ENCODE results near the gene TMEM184A.

Gene TMEM184A

DNA sequence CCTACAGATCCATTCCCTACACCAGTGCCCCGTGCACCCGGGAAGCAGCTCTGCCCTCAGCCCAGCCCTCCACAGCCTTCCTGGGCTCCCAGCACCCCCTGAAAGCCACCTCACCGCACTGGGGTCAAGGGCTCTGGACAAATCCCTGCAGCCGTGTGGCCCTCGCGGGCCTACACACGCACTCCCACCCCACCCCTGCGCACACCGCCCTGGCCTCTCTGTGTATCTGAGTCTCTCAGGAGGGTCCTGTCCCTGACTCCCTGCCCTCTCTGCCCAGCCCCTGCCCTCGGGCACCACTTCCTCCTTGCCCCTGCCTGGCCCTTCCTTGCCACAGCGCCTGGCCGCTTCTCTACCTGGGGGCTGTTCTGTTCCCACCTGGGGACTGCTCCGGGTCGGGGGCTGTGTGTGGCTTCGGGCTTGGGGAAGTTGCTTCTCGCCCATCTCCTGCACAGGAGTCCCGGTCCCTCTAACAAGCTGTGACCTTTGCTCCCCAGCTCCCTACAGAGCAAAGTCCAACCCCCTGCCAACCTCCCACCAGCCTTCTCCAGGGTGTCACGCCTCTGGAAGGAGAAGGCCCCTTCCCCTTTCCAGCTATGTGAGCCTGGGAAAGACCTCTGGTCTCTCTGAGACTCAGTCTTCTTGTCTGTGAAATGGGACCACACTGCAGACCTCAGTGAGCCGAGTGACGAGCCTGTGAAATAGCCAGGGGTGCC is 1.5 kb downstream of the TMEM184A start:
- ChIA-PET POLR2A (no interaction called here), CTCF (no interaction called here)
- no peak for DNase-seq (ENCODE audit: extremely low spot score)
- TF ChIP-seq, protein P1, sequence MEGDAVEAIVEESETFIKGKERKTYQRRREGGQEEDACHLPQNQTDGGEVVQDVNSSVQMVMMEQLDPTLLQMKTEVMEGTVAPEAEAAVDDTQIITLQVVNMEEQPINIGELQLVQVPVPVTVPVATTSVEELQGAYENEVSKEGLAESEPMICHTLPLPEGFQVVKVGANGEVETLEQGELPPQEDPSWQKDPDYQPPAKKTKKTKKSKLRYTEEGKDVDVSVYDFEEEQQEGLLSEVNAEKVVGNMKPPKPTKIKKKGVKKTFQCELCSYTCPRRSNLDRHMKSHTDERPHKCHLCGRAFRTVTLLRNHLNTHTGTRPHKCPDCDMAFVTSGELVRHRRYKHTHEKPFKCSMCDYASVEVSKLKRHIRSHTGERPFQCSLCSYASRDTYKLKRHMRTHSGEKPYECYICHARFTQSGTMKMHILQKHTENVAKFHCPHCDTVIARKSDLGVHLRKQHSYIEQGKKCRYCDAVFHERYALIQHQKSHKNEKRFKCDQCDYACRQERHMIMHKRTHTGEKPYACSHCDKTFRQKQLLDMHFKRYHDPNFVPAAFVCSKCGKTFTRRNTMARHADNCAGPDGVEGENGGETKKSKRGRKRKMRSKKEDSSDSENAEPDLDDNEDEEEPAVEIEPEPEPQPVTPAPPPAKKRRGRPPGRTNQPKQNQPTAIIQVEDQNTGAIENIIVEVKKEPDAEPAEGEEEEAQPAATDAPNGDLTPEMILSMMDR (IDR thresholded peaks at IDR 0.05; ENCODE audit: control extremely low read depth, extremely low read depth, low read depth, missing control alignments) = no peak

DNA sequence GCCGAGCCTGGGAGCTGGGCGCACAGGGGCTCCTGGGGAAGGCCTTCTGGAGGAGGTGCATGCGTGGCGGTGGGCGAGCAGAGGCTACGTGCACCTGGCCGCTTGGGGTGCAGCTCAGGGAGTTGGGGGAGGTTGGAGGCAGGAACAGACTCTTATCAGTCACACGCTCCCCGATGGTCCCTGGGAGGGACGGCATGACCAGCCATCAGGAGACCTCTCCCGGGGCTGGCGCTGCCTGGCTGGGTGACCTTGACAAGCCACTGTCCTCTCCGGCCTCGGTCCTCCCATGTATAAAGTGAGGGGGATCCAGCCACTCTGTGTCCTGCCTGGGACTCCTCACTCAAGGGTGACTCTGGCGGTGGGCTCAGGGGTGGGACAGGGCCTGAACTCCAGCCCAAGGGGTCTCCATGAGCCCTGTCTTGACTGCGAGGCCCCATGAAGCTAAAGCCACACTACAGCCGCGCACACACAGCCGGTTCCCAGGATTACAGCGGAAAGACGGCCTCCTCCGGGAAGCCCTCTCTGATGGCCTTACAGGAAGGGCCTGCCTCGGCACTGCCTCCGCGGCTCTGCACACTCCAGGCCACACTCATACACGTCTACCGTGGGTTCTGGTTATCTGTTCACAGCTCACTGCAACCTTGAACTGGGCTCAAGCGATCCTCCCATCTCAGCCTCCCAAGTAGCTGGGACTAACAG is 2.3 kb downstream of the TMEM184A start:
- TF ChIP-seq, protein P1 (IDR thresholded peaks at IDR 0.05; ENCODE audit: control extremely low read depth, extremely low read depth, low read depth, missing control alignments) = no peak
- ChIA-PET POLR2A (no interaction called here), CTCF (no interaction called here)
- DNase-seq (ENCODE audit: extremely low spot score) = no peak

DNA sequence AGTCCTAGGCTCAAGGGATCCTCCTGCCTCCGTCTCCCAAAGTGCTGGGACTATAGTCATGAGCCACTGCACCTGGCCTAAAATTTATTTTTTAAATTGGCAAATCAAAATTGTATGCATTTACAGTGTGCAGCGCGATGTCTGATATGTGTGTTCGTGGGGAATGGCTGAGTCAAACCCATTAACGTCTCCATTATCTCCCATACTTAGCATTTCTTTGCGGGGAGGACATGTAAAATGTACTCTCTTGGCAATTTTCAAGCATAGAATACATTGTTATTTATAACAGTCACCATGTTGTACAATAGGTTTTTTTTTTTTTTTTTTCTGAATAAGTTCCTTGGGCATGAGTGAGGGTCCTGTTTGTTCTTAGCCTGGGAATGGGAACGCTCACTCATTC is 3.8 kb downstream of the TMEM184A start:
- CTCF ChIA-PET = no interaction called here
- DNase-seq (ENCODE audit: extremely low spot score) = no peak
- POLR2A ChIA-PET = no interaction called here
- TF ChIP-seq, protein P1 (IDR thresholded peaks at IDR 0.05; ENCODE audit: control extremely low read depth, extremely low read depth, low read depth, missing control alignments) = no peak

- ChIA-PET CTCF (no interaction called here), POLR2A (no interaction called here)
- TF ChIP-seq, protein P1 (IDR thresholded peaks at IDR 0.05; ENCODE audit: control extremely low read depth, extremely low read depth, low read depth, missing control alignments) = no peak
- no peak for DNase-seq (ENCODE audit: extremely low spot score)
These were observed 5.2 kb downstream of the TMEM184A start for GRCh38 chr7:1550846-1551155.

- TF ChIP-seq, protein P1 (IDR thresholded peaks at IDR 0.05; ENCODE audit: control extremely low read depth, extremely low read depth, low read depth, missing control alignments) = no peak
- ChIA-PET POLR2A (no interaction called here), CTCF (no interaction called here)
- DNase-seq (ENCODE audit: extremely low spot score) = no peak
These were observed 5.8 kb downstream of the TMEM184A start for GRCh38 chr7:1550005-1550845.

GRCh38 chr7:1549357-1550004 is 6.5 kb downstream of the TMEM184A start:
- DNase-seq (ENCODE audit: extremely low spot score) = no peak

More at GRCh38 chr7:1549357-1550004, 6.5 kb downstream of the TMEM184A start:
- TF ChIP-seq, protein P1 (IDR thresholded peaks at IDR 0.05; ENCODE audit: control extremely low read depth, extremely low read depth, low read depth, missing control alignments) = no peak
- ChIA-PET CTCF (no interaction called here), POLR2A (no interaction called here)
